GM21423 (cell line): ENCODE data around the gene SLC12A7.
"Not testable (repeated sequence)": the region's sequence is repeated elsewhere in the genome, so short reads cannot be mapped to it uniquely, and the experiment has no call there.

Experiments
- ATAC-seq: cut with Tn5 transposase; IDR thresholded peaks from one replicate; pipeline ENCODE4 v1.9.1; 2021; ENCODE audit warnings: mild to moderate bottlenecking, moderate library complexity; ENCODE audit not compliant: unreplicated experiment

The SLC12A7 gene

DNA sequence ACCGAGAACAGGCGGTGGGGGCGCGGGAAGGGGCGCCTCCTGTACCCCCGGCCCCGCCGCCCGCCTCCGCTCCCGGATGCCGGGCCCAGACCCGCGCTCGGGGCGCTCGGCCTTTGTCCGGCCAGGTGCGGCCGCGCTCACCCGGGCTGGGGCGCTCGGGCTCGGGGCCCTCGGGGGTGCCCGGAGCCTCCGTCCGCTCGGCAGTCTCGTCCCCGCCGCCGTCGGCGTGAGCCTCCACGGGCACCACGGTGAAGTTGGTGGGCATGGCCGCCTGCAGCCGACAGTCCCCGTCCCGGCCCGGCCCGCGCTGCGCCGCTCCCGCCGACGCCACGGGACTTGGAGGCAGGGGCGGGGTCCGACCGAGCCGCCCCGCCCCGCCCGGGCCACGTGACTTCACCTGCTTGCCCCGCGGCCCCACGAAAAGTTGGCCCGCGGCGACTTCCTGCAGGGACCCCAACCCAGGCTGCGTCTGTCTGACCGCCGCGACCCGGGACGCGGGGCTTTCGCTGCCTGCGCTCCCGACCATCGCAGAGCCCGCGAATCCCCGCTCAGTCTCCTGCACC is at the start of gene SLC12A7:
TSS of gene SLC12A7 (minus strand) at position 337 of the 563 bp plus-strand sequence. CDS start at position 265, 72 bp downstream.
- peak; percentile 52 for ATAC-seq

DNA sequence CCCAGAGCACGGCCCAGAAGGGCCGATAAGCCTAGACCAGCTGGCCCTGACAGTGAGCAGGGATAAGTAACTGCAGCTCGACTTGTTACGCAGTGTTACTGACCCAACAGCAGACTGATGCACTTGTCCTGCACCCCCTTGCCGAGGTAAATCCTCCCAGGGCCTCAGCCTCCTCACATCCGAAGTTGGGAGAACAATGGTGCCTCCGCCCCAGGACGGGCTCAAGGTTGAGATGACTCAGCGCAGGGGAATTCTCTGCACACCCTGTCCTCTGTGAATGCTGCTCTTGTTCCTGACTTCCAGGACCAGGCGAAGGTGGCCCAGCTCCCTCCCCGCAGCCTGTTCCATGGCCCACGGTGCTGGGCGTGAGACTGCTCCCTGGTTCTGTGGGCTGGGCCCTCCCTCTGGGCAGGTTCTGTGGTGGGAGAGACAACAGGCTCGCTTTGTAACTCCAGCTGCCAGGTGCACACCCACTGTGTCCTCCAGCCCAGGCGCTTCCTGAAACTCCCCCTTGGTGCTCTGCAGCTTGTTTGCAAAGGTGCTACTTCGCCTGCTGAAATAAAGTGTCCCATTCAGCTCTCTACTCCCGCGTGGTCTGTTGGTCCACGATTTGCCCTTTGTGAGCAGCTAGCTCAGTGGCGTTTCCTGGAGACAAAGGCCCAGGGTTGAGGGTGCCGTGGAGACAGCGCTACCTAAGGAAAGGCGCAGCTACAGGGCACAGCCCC is 49.4 kb upstream of the SLC12A7 start:
- no peak for ATAC-seq

DNA sequence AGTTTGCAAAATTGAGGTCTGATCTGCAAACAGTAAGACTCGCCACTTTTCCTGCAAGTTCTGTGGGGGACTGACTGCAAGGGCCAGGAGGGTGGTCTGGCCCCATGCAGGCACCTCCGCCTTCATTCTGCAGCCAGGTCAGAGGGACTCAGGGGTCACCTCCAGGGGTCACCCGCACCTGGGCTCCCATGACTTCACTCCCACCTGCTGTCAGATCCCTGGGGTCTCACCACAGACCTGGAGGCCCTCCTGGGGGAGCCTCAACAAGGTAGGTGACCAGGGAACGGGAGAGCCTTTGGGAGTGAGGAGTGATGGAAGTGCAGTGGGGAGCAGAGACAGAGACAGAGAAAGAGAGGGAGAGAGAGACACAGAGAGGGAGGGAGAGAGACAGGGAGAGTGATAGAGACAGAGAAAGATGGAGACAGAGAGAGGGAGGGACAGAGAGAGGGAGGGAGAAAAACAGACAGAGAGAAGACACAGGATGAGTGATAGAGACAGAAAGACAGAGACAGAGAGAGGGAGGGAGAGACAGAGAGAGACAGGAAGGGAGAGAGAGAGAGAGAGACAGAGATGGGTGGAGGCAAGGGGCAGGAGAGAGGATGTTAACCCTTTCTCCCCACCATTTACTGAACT is 48.0 kb upstream of the SLC12A7 start:
- no peak for ATAC-seq

DNA sequence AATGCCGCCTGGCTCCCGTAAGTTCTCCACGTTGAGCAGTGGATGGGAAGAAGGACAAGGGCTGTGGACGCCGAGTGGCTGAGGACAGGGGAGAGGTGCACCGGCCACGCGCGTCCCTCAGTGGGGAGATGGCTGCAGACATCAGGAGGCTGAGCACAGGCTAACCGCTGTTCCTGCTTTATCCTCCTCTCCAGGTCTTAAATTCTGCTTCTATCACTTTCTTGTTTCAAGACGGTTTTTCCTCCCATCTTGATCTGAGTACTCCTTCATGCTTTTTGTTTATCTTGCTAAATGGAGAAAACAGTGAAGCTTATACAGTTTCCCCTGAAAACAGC is 47.4 kb upstream of the SLC12A7 start:
- ATAC-seq, result no peak

DNA sequence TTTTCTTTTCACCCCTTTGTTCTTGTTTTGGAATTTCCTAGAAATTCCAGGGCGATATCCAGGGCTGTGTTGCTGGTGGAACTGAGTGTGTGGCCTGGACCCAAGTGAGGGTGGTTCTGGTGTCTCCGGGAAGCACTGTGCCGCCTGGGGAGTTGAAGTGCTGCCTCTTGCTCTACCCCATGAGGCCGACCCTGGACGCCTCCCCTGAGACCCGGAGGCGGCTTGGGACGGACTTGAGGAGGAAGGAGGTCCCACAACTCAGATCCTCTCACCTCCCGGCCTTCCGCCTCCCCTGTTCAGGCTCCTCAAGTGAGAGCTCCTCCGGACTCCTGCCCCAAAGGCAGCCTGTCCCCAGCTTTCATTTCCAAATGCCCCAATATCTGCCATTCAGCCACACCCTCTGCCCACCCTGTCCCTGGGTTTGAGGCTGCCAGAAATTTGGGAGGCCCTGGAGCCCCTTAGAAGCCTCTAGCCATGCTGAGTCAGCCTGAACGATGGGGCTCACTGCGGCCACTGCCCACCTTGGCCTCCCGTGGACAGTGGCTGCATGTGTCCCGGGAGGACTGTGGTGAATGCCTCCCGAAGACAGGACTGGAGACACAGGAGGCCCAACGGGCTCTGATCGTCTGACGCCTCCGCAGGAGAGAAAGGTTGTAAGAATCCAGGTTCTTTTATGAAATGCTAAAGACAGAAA is 46.9 kb upstream of the SLC12A7 start:
- no peak for ATAC-seq

DNA sequence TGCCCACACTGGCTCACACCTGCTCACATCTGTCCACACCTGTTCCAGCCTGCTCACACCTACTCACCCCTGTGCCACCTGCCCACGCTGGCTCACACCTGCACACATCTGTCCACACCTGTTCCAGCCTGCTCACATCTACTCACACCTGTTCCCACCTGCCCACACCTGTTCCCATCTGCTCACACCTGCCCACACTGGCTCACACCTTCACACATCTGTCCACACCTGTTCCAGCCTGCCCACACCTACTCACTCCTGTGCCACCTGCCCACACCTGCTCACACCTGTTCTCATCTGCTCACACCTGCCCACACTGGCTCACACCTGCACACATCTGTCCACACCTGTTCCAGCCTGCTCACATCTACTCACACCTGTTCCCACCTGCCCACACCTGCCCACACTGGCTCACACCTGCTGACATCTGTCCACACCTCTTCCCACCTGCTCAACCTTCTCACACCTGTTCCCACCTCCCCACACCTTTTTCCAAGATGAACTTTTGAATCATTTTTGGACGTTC is 45.7 kb upstream of the SLC12A7 start:
- ATAC-seq, result not testable (repeated sequence)

DNA sequence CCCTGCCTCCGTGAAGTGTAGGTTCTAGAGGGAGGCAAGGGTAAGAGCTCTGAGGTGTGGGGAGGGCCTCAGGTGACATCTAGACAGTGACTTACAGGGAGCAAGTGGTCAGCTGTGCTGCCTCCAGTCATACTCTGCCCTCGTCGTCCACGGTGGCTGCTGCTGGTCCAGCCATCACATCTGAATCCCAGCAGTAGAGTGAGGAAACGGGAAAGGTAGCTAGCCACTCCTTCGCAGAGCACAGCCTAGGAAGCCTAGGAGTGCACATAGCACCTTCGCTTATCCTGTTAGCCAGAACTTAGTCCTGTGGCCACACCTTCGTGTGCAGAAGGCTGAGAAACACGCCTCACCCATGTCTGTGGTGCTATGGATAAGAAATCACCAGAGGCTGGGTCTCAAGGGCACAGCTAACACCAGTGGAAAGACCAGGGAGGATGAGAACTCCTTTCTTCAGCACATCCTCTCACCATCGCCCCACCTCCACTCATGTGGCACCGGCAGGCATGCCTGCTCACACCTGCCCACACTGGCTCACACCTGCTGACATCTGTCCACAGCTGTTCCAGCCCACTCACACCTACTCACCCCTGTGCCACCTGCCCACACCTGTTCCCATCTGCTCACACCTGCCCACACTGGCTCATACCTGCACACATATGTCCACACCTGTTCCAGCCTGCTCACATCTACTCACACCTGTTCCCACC is 45.0 kb upstream of the SLC12A7 start:
- no peak for ATAC-seq

DNA sequence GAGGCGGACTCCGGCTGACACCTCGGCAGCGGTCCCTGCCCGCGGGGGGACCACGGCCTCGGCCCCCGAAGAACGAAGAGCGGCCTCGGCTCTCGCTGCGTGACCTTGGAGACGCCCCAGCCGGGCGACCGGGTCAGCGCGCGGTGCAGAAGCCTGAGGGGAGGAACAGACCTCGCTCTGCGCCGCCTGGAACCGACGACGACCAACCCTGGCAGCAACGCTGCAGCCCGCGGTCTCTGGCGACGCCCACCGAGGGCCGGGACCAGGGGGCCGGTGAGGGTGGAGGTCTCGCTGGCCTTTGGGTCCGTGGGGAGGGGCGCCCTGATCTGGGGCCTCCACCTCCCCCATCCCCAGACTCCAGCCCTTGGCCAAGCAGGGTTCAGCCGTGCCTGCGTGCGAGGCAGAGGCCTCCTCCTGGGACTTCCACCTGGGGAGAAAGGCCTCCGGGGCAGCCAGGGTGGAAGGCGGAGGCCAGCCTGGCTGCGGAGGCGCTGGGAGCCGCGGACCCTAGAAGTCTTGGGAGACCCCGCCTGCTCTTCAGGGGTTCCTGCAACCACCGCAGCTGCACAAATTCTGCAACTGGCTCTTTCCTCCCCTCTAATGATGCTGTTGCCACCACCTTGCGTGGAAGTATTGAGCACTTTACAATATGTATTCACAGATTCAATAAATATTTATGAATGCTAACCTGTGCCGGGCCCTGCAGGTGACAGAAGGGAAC is 44.3 kb upstream of the SLC12A7 start:
- ATAC-seq, result no peak

DNA sequence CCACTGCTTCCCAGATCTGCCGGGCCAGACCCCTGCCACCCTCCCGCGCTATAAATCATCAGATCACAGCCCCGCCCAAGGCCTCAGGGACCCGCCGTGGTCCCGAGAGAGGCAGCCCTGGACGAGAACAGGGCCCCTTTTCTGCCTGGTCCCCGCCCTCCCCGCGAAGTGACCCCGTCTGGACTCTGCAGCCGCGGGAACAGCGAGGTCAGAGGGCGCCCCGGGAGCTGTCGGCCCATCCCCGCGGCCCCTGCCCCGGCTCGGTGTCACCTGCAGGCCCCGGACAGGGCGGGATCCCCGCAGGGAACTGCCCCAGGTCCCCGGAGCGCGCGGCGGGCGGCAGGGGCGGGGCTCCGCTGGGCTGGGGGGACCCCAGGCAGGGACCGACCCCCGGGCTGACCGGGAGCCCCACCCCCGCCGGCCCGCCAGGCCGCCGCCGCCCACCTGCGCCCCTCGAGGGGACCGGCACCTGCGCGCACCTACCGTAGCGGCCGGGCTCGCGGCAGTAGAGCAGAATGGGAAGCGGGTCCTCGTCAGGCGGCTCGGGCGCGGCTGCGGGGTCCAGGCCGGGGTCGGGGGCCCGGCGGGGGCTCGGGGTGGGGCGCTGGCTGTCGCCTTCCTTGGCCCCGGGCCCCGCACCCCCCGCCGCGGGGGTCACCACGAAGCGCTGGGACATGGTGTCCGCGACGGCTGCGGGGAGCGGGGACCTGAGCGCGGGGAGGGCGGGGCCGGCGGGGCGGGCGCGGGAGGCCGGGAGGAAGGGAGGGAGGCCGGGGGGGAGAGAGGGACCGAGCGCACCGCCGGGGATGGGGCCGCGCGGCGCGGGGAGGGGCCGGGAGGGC is 43.5 kb upstream of the SLC12A7 start:
- no peak for ATAC-seq

DNA sequence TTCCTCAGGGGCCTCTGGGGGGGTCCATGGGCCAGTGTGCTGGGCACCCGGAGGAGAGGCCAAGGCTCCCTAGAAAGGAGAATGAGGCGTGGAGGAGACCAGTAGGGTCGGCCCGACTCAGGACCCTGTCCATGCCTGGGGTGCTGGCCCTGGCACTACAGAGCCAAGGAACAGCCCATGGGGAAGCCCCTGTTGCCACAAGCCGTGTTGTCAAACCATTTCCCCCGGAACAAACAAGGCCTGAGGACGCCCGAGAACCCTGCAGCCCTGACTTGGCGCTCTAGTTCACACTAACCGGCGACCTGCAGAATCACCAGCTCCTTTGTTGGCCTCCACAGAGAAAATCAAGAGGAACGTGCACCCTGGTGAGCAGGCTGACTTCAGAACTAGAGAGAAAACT is 41.6 kb upstream of the SLC12A7 start:
- no peak for ATAC-seq

DNA sequence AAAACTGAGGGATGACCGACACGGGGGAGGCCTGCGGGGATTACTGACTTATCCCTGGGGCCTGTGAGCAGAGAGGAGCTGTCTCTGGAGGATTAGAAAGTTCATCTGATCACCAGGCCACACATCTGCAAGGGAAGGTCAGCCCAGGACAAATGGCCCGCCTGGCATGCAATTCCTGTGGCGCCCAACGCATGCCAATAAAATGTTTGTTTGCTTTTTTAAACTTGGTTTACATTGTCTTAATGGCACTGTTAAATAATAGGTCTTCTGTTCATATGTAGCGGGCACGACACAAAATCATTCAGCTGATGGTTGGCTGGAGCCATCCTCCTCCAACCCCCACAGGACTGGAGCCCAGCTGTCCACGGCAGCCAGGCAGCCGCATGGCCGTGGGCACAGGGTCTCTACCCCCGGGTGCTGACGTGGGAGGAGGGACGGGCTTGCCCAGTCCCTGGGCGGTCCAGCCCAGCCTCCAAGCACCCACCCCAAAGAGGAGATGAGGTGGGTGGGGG is 41.0 kb upstream of the SLC12A7 start:
- no peak for ATAC-seq

DNA sequence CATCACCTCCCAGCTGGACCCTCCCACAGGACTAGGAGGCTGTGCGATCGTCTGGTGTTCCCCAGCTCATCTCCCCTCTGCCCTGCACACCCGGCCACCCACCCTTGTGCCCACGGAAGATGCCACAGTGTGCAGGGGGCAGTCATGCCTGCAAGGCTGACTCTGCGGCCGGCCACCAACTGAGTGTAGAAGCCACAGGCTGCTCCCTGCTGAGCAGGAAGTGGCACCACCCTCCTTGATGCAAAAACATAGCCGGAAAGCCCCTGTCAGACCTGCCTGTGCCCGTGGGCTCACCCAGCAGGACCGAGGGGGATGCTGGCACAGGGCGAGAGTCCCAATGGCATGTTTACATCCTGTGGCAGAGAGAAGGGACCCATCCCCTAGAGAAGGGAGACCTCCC is 40.3 kb upstream of the SLC12A7 start:
- ATAC-seq, result no peak

DNA sequence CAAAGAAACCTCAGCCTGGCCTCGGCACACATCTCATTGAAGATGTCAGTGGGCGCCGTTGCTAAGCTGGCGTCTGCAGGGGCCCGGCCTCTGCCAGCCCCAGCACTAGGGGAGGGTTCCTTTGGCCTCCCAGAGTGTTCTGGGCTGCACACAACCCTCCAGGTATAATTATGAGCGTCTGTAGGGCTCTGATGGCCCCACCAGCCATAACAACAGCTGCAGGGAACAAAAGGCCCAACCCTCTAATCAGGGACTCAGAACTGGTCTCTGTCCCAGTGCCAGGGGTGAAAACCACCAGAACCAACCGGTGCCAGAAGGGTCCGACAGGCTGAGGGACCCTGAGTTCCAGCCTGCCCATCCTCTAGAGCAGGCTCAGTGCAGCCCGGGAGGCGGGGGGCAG is 39.5 kb upstream of the SLC12A7 start:
- no peak for ATAC-seq

DNA sequence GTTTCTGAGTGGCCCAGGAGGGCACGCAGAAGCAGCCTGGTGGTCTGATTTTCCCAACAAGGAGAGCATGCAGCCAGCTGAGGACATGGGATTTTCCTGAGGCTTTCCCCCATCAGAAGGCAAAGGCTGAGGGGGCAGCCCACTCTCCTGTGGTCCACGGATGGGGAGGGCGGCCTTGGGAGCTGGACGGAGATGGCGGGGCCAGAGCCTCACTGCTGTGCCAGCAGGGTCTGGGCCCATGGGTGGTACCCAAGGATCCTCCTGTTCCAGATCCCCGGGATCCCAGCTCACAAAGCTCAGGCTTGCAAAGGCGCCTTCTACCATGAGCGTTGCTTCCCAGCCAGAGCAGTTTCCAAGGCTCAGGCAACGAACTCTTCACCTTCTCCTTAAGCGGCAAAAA is 39.0 kb upstream of the SLC12A7 start:
- no peak for ATAC-seq

DNA sequence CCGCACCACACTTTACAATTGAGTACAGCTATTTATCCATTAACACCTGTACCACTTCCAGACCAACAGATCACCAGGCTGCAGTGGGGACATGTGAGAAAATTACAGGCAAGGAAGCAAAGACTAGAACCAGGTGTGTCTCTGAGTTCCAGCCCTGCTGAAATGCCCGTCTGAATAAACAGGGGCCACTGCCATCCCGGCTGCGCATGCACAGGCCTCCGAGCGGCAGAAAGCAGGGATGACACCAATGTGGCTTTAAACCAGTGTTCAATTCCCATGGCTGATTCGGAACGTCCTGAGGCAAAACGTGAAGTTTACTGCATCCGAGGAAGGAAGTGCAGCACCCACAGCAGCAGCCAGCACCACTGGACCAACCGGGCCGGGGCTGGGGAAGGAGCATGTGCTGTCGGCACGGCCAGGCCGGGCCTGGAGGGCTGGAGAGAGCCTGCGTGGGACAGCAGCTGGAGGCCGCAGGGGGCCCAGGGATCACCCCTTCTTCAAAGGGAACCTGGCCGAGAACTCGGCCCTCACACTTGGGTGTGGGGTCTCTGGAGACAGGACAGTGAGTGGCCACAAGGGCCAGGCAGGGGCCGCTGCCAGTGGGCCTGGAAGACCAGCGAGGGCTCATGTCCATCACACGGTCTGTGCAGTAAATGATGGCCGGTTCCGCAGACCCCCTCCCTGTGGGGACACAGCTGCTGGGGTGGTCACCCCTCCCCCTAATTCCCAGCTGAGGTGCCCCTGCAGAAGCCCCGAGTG is 33.0 kb upstream of the SLC12A7 start:
- ATAC-seq, result no peak

DNA sequence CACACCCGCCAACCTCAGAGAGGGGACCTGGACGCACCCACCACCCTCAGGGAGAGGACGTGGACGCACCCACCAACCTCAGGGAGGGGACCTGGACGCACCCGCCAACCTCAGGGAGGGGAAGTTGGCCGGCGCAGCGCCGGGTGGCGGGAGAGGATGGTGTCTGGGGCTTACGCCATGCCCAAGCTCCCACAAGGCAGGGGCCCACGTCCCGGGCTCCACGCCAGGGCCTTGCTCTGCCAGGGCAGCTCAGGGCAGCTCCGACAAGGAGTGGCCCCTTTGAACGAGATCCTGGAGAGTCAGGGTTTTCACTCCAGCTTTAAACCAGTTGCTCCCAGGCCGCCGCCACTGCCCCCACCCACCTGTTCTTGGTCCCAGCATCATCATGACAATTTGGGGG is 32.2 kb upstream of the SLC12A7 start:
- no peak for ATAC-seq

DNA sequence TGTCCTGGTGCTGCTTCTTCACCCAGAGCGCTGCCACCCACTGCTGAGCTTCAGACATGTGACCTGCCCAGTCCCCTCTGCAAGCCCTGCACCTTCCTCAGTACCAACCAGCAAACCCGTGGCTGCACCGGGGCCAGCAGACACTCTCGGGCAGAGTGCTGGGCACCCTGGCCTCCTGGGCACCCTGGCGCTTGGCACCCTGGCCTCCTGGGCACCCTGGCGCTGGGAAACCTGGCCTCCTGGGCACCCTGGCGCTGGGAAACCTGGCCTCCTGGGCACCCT is 31.7 kb upstream of the SLC12A7 start:
- no peak for ATAC-seq

DNA sequence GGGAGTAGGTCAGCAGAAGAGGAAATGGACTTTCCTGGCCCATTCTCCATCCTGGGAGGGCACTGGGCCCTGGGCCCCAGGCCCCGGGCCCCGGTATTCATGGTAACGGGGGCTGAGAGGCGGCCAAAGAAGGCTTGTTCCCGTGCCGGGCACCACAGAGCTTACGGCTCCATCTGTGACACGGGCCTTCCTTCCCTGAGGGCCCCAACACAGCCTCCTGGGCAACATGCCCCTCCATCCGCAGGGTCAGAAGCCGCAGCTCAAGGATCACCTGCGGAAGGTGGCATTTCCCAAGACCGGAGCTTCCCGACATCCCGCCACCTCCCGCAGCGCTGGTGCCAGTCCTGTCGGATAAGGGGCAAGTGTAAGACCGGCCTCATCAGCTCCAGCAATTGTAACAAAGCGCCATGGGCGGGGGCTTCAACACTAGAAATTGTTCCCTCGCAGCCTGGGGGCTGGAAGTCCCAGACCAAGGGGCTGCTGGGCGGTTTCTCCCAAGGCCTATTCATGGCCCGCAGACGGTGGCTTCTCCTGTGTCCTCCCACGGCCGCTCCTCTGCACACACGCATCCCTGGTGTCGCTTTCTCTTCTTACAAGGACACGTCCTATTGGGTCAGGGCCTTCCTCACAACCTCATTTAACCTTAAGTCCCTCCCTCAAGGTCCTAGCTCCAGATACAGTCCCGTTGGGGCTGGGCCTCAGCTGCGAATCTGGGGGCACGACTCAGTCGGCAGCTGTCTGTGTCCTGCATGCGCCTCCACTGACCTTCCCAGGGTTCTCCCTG is 31.2 kb upstream of the SLC12A7 start:
- no peak for ATAC-seq
